ENCODE measurements around the gene ANGPT4. TPM values are rescaled to one million over a fixed set of nuclear protein-coding genes. Genes with fewer than 3 reads are reported as not detected.

Gene ANGPT4
- not detected in 2 replicates for polyA plus RNA-seq (2011; rRNA removed)
- not detected in 2 replicates for polyA minus RNA-seq (2011; rRNA and poly(A)+ RNA removed)

- ChIA-PET CTCF (interaction anchor here (0.6 kb wide), 1 partner anchor 98 kb away, joined by 3 read pairs; no protein-coding TSS in a partner anchor), POLR2A (no interaction called here)
- Histone ChIP-seq H3K9me3 (ENCODE audit: control insufficient read depth, insufficient read depth, low read length) (no peaks in the 10 kb centered on the region), H3K27me3 (ENCODE audit: control insufficient read depth, insufficient read depth, low read length) (peaks cover 12% of the 10 kb centered on the region), H3K27ac (ENCODE audit: low read depth, low read length) (no peak within 1 kb of the TSS), H3K4me3 (ENCODE audit: low read depth, low read length) (no peak within 1 kb of the TSS)
- no peak for TF ChIP-seq CTCF (IDR thresholded peaks at IDR 0.05; ENCODE audit: low read depth, low read length)
- DNase-seq (ENCODE audit: low read depth, low spot score) = no peak
Observed at GRCh38 chr20:916125-916799, at the start of gene ANGPT4. Gene ANGPT4 (minus strand): TSS chr20:916334. CDS start chr20:916214, 120 bp downstream.

- CTCF ChIA-PET = no interaction called here
- Histone ChIP-seq H3K9me3 (ENCODE audit: control insufficient read depth, insufficient read depth, low read length) (no peaks in the 10 kb centered on the region), H3K27me3 (ENCODE audit: control insufficient read depth, insufficient read depth, low read length) (peaks cover under 1% of the 10 kb centered on the region), H3K4me3 (ENCODE audit: low read depth, low read length) (no peak overlapping the region), H3K27ac (ENCODE audit: low read depth, low read length) (no peak overlapping the region)
- DNase-seq (ENCODE audit: low read depth, low spot score) = no peak
- POLR2A ChIA-PET = no interaction called here
- TF ChIP-seq CTCF (IDR thresholded peaks at IDR 0.05; ENCODE audit: low read depth, low read length) = no peak
Observed at GRCh38 chr20:963795-964194, 47.7 kb upstream of the ANGPT4 start.

GRCh38 chr20:962683-963082 is 46.5 kb upstream of the ANGPT4 start:
- ChIA-PET POLR2A (no interaction called here), CTCF (interaction anchor here (2.2 kb wide), 1 partner anchor 147 kb away, joined by 13 read pairs; no protein-coding TSS in a partner anchor)

GRCh38 chr20:962223-962622 is 46.1 kb upstream of the ANGPT4 start:
- H3K27me3 ChIP-seq (ENCODE audit: control insufficient read depth, insufficient read depth, low read length) = peaks cover 6% of the 10 kb centered on the region
- H3K9me3 ChIP-seq (ENCODE audit: control insufficient read depth, insufficient read depth, low read length) = no peaks in the 10 kb centered on the region
- no peak overlapping the region for H3K27ac ChIP-seq (ENCODE audit: low read depth, low read length)
- no peak for DNase-seq (ENCODE audit: low read depth, low spot score)
- H3K4me3 ChIP-seq (ENCODE audit: low read depth, low read length) = no peak overlapping the region
- CTCF ChIA-PET = interaction anchor here (2.2 kb wide), 1 partner anchor 147 kb away, joined by 13 read pairs; no protein-coding TSS in a partner anchor
- no peak for TF ChIP-seq CTCF (IDR thresholded peaks at IDR 0.05; ENCODE audit: low read depth, low read length)
- POLR2A ChIA-PET = no interaction called here

More at GRCh38 chr20:962683-963082, 46.5 kb upstream of the ANGPT4 start:
- DNase-seq (ENCODE audit: low read depth, low spot score) = no peak
- no peak overlapping the region for H3K27ac ChIP-seq (ENCODE audit: low read depth, low read length)
- H3K4me3 ChIP-seq (ENCODE audit: low read depth, low read length) = no peak overlapping the region
- no peak for TF ChIP-seq CTCF (IDR thresholded peaks at IDR 0.05; ENCODE audit: low read depth, low read length)
- H3K9me3 ChIP-seq (ENCODE audit: control insufficient read depth, insufficient read depth, low read length) = no peaks in the 10 kb centered on the region
- peaks cover 6% of the 10 kb centered on the region for H3K27me3 ChIP-seq (ENCODE audit: control insufficient read depth, insufficient read depth, low read length)

GRCh38 chr20:961768-962167 is 45.6 kb upstream of the ANGPT4 start:
- CTCF ChIA-PET = interaction anchor here (2.2 kb wide), 1 partner anchor 146 kb away, joined by 13 read pairs; no protein-coding TSS in a partner anchor
- TF ChIP-seq CTCF (IDR thresholded peaks at IDR 0.05; ENCODE audit: low read depth, low read length) = no peak
- H3K27me3 ChIP-seq (ENCODE audit: control insufficient read depth, insufficient read depth, low read length) = peaks cover 6% of the 10 kb centered on the region
- H3K27ac ChIP-seq (ENCODE audit: low read depth, low read length) = no peak overlapping the region
- no peak for DNase-seq (ENCODE audit: low read depth, low spot score)
- no peak overlapping the region for H3K4me3 ChIP-seq (ENCODE audit: low read depth, low read length)
- POLR2A ChIA-PET = no interaction called here
- H3K9me3 ChIP-seq (ENCODE audit: control insufficient read depth, insufficient read depth, low read length) = no peaks in the 10 kb centered on the region
